ENCODE data around the gene NUB1.
"Not testable (repeated sequence)": the region's sequence is repeated elsewhere in the genome, so short reads cannot be mapped to it uniquely, and the experiment has no call there.

NUB1 gene

DNA sequence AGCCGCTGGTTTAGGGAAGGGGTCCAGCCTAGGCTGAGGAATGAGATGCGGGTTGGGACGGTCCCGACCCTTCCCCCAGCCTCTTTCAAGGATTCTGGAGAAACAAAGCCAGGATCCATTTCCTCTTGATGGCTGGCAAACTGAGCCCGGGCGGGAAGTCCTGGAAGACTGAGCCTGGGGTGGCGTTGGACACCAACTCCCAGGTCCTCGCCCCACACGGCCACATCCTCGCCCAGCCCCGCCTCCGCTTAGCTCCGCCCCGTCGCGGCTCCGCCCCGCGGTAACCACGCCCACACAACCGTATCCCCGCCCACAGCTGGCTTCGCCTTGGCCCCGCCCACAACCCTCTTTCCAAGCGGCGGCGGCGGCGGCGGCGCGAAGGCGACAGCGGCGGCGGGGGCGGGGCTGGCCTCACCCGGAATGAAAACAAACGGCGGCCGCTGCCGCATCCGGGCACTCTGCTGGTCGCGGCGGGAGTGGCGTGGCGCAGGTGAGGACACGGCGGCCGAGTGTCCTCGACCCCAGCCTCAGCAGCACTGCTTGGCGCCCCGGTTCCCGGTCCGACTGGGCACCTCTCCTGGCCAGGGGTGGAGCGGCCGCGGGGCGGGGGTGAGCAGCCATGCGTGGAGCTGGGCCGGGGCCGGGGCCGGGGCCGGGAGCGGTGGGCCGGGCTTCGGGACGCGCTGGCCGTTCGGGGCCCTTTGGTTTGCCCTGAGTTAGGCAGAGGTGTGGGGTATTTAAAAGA lies at the start of gene NUB1:
TSS of gene NUB1 (plus strand) at position 456 of the 745 bp plus-strand sequence. CDS start 3,538 bp downstream, outside the sequence.
- DNase-seq = peak; percentile 91

DNA sequence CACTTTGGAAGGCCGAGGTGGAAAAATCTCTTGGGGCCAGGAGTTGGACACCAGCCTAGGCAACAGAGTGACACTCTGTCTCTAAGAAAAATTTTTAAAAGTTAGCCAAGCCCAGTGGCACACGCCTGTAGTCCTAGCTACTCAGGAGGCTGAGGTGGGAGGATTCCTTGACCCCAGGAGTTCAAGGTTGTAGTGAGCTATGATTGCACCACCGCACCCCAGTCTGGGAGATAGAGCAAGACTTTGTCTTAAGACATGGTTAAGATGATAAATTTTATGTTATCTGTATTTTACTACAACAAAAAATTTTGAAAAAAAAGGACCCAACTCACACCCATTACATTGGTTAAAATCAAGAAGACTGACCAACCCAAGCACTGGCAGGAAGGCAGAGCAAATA lies 48.8 kb upstream of the NUB1 start:
- DNase-seq = no peak

- DNase-seq = no peak
Observed at GRCh38 chr7:151296202-151296992, 45.2 kb upstream of the NUB1 start.

DNA sequence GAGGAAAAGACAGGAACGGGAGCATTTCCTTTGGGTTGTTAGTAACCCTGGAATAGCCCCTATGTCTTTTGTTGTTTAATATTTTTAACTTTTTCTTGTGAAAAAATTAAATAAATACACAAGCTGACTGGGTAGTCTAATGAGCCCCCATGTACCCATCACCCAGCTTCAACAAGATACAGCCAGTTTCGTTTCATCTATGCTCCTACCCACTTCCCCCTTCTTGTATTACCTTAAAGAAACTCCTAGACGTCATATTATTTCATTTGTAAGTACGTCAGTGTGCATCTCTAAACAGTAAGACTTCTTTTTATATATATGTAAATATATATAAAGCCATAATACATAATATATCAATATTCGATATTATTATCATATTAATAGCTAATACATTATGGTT lies 42.8 kb upstream of the NUB1 start:
- DNase-seq = no peak

DNA sequence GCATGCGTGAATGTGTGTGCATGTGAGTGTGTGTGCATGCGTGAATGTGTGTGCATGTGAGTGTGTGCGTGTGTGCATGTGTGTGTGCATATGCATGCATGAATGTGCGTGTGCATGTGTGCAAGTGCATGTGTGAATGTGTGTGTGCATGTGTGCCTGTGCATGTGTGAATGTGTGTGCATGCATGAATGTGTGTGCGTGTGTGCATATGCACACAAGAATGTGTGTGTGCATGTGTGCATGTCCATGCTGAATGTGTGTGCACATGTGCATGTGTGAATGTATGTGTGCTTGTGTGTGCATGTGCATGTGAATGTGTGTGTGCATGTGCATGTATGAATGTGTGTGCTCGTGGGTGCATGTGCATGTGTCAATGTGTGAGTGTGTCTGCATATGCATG lies 42.1 kb upstream of the NUB1 start:
- no peak for DNase-seq

DNA sequence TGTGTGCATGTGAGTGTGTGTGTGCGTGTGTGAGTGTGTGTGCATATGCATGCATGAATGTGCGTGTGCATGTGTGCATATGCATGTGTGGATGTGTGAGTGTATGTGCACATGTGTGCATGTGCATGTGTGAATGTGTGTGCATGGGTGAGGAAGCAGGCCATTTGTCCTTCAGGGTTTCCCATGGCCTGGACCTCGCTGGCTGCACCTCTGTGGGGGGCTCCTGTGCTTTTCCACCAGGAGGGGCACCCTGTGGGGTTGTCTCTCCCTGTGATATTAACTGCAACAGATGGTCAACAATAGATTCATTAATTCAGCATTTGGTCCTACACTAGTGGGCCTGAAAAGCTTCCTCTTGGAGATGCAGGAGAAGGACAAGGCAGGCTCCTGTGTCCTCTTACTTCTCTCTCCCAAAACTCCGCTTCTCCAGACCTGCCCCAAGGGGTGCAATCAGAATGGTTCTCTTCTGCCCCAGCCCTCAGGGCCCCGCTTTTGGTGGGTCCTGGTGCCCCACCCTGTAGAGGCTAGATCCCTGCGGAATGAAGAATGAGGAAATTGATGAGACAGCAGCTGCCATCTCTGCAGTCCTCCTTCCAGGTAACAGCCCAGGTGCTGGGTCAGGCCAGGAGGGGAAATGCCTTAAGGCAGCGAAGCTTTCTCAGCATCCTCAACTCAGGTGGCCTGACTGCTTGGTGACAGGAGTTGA lies 41.5 kb upstream of the NUB1 start:
- no peak for DNase-seq

- no peak for DNase-seq
Observed at GRCh38 chr7:151301471-151302462, 39.8 kb upstream of the NUB1 start.

- not testable (repeated sequence) for DNase-seq
Observed at GRCh38 chr7:151304251-151304650, 37.4 kb upstream of the NUB1 start.

DNA sequence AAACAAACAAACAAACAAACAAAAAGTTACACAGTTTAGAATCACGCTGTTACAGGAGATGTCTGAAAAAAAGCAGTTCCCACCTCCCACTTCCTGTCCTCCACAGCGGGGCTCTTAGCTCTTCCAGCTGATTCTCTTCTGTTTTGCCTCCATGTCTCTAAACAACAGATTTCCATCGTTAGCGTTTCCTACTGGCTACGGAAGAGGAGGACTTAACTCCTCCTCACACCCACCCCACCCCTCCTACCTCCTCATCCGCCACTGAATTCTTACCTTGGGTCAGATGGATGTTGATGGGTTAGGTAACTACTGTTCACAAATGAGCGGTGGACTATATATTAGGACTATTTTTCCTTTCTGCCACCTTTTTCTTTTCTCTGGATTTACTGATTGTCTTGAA lies 36.8 kb upstream of the NUB1 start:
- DNase-seq = no peak

- DNase-seq = no peak
Observed at GRCh38 chr7:151306374-151306773, 35.2 kb upstream of the NUB1 start.

DNA sequence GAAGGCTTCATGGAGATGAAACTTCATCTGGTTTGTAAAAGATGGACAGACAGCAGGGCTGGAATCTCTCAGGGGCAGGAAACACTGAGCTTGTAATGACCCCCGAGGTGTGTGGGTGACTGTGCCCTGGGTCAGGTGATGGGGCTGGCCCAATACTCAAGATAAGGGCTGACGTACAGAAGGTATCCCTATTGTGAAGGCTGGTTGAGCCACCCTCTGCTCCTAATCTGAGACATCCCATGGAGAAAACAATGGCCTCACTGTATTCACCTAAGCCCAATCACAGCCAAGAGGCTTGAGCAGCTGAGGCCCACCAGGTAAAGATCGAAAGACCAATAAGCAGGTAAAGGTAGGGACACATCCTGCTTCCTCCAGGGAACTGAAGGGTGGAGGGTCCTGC lies 34.8 kb upstream of the NUB1 start:
- DNase-seq = no peak

- no peak for DNase-seq
Observed at GRCh38 chr7:151307536-151307935, 34.1 kb upstream of the NUB1 start.

DNA sequence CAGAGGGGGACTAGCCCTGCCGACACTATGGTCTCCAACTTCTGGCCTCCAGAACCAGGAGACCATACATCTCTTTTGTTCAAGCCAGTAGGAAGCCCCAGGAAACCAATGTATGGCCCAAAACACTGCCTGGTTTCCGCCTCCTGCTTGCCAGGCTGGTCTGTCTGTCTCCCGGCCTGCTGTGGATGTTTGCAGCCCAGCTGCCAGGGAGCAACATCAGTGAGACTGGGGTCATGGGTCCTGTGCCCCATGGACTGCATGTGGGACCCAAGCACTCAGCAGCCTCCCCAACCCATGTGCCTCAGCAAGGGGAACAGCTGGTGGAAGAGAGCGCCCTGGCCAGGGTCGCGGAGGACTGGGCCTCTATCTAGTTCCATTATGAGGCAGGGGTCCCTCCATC lies 33.4 kb upstream of the NUB1 start:
- DNase-seq = no peak

DNA sequence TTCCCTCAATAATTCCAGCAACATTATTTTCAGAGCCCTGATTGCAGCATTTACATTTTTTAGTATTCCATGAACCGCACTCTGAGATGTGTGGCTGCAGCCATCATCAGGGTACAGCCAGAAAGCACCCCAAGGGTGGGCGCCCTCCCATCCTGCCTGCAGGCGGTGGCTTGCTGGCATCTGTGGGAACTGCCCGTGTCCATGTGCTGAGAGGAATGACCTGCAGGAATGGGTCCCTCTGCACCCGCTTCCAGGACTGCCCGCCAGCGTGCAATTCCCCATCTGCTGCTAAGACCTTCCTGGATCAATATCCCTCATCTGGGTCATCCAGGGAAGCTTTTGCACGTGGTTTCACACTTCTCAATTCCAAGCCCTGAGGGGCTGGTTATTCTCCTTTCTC lies 32.8 kb upstream of the NUB1 start:
- no peak for DNase-seq

DNA sequence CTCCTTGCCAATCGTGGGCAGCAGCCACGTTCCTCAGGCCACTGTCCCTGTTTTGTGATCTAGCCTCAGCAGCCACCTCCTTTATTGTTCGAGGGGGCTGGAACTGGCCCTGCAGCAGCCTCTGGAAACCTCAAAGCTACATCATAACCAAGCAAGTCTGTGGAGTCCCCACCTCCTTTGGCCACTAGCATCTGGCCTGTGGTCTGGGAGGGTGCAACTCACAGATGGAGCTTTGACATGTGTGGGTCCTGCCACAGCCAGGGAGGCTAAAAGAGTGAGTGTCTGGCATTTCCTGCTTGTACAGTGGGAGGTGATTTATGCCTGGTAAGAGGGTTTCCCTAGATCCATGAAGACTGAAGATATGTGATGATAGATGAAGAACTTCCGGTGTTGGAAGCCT lies 32.3 kb upstream of the NUB1 start:
- DNase-seq = no peak

DNA sequence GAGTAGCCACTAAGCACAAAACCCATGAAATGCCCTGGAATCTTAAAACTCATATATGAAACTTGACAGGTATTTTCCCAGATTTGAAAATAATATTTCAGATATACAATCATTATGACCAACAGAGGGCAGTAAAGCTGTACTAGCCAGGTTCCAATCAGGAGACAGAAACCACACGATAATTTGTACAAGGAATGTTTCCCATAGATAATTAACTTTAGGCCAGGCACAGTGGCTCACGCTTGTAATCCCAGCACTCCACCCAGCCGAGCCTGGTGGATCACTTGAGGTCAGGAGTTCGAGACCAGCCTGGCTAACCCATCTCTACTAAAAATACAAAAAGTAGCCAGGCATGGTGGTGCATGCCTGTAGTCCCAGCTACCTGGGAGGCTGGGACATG lies 31.0 kb upstream of the NUB1 start:
- no peak for DNase-seq

GRCh38 chr7:151311294-151311864 lies 30.2 kb upstream of the NUB1 start:
- no peak for DNase-seq

- no peak for DNase-seq
Observed at GRCh38 chr7:151312356-151312755, 29.3 kb upstream of the NUB1 start.

DNA sequence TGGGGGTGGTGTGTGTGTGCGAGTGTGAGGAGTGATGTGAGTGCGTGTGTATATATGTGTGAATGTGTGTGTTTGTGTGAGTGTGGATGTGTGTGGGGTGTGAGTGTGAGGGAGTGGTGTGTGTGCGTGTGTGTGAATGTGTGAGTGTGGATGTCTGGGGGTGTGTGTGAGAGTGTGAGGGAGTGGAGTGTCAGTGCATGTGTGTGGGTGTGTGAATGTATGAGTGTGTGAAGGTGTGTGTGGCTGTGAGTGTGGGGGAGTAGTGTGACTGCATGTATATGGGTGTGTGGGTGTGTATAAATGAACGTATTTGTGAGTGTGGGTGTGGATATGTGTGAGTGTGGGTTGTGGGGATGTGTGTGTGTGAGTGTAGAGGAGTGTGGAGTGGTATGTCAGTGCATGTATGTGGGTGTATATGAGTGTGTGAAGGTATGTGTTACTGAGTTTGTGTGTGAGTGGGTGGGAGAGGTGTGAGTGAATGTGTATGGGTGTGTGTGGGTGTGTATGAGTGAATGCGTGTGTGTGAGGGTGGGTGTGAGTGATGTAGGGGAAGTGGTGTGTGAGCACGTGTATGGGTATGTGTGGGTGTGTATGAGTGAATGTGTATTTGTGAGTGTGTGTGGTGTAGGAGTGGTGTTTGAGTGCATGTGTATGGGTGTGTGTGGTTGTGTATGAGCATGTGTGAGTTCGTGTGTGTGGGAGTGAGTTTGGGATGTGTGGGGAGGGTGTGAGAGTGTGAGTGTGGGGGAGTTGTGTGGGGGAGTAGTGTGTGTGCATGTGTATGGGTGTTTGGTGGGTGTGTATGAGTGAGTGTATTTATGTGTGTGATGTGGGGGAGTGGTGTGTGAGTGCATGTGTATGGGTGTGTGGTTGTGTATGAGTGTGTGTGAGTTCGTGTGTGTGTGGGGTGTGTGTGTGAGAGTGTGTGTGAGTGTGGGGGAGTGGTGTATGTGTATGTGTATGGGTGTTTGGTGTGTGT lies 28.5 kb upstream of the NUB1 start:
- DNase-seq = no peak

DNA sequence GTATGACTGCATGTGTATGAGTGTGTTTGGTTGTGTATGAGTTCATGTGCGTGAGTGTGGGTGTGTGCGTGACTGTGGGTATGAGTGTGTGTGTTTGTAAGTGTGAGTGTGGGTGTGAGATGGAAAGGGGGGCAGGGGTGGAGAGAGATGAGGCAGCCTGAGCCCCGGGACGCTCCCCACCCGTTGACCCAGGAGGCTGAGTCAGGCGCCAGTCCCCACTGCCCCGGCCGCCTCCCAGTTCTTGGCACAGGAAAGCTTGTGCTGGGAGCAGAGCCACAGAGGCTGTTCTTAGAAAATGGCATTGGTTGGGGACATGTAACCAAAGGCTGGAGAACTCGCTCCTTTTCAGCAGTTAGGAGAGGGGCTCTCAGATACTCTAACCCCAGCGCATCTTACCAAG lies 27.8 kb upstream of the NUB1 start:
- DNase-seq = no peak

DNA sequence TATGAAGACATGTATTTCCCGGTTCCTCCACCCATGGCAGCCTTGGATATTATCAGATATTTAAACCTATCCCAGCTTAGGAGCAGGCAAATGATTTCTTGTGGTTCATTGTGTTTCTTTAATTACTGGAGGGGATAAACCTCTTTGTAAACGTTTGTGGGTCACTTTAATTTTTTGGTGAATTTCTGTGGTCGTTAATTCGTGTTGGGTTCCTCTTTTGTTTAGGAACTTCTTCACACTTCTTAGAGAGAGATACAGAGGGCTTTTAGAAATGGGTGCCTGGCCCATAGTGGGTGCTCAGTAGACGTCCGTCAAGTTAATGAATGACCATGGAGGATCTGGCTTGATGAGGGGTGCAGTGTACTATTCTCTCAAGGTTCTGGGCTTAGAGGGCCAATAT lies 27.2 kb upstream of the NUB1 start:
- DNase-seq = no peak

Measured in activated T-cell treated with anti-CD3 and anti-CD28 coated beads for 4 hours (primary cell).